B cell (primary cell): ENCODE measurements around the gene DCDC2C. TPM values are rescaled to one million over a fixed set of nuclear protein-coding genes. Genes with fewer than 3 reads are reported as not detected.

Experiments
- ATAC-seq: fragments of 200-7000 bp; cut with Tn5 transposase; one replicate; pipeline ENCODE4 v1.10.0; 2021; ENCODE audit warnings: low read depth, mild to moderate bottlenecking, moderate number of reproducible peaks, moderate library complexity
- CTCF ChIA-PET: fragments of 350-600 bp; sonication (Branson Sonifier 250); formaldehyde crosslinking; loops from one replicate; lab custom pipeline; 2021; ENCODE audit warnings: antibody characterized with exemption, inconsistent platforms; lab: Charles Lee
- POLR2A ChIA-PET: fragments of 350-600 bp; sonication (Branson Sonifier 250); formaldehyde crosslinking; loops from one replicate; lab custom pipeline; 2021; ENCODE audit warnings: antibody characterized with exemption; lab: Charles Lee
- DNase-seq: peaks from one replicate; pipeline ENCODE4 v3.0.0; 2013
- H2AFZ ChIP-seq: 2 replicates; pipeline ENCODE4 v1.6.1; 2012; ENCODE audit warnings: mild to moderate bottlenecking, low read depth, low read length; ENCODE audit not compliant: insufficient read depth, poor library complexity, severe bottlenecking
- H3K27ac ChIP-seq, 2 donors: 1 replicate in 1 of 2; 2 replicates in 1 of 2; pipeline ENCODE4 v1.5.1; 2012 to 2013; ENCODE audit warnings: low read length in 2 of 2, mild to moderate bottlenecking in 2 of 2, moderate library complexity in 1 of 2
- H3K27me3 ChIP-seq, 4 experiments: fragments of 200-600 bp in 1 of 4; sonication (generic) in 1 of 4; replicated peaks in 1 of 4; 1 replicate in 2 of 4; 2 replicates in 2 of 4; pipeline versions ENCODE4 v1.6.1 to v1.7.0; 2013 to 2016; ENCODE audit warnings: low read length in 3 of 4, mild to moderate bottlenecking in 2 of 4, mixed read lengths in 1 of 4, moderate library complexity in 1 of 4; ENCODE audit not compliant: insufficient read depth in 4 of 4, control insufficient read depth in 3 of 4; ENCODE audit errors: control extremely low read depth in 1 of 4
- H3K36me3 ChIP-seq, 2 experiments: replicated peaks in 1 of 2; 1 replicate in 1 of 2; 2 replicates in 1 of 2; pipeline versions ENCODE4 v1.6.1 to v1.7.1; 2013; ENCODE audit warnings: low read length in 1 of 2; ENCODE audit not compliant: insufficient read depth in 2 of 2, control insufficient read depth in 1 of 2; ENCODE audit errors: control extremely low read depth in 1 of 2, extremely low read depth in 1 of 2
- H3K4me1 ChIP-seq, 2 donors: fragments of 200-600 bp in 1 of 2; sonication (generic) in 1 of 2; 1 replicate in 1 of 2; 2 replicates in 1 of 2; pipeline versions ENCODE4 v1.5.1 to v1.6.1; 2013 to 2017; ENCODE audit warnings: low read length in 2 of 2; ENCODE audit not compliant: control insufficient read depth in 2 of 2, insufficient read depth in 2 of 2
- H3K4me2 ChIP-seq: replicated peaks from 2 replicates; pipeline ENCODE3; 2012; ENCODE audit warnings: mild to moderate bottlenecking, low read depth, low read length; ENCODE audit not compliant: poor library complexity, severe bottlenecking
- H3K4me3 ChIP-seq, 5 experiments: fragments of 200-600 bp in 1 of 5; sonication (generic) in 1 of 5; 1 replicate in 3 of 5; 2 replicates in 2 of 5; pipeline versions ENCODE4 v1.5.1 to v1.7.0; 2011 to 2016; ENCODE audit warnings: low read length in 4 of 5, mild to moderate bottlenecking in 4 of 5, low read depth in 2 of 5, control low read depth in 1 of 5, moderate library complexity in 1 of 5; ENCODE audit not compliant: insufficient read depth in 1 of 5; ENCODE audit errors: control extremely low read depth in 1 of 5, extremely low read depth in 1 of 5
- H3K79me2 ChIP-seq: fragments of 200-600 bp; sonication (generic); one replicate; pipeline ENCODE4 v1.6.0; 2016; ENCODE audit warnings: low read length; ENCODE audit not compliant: control insufficient read depth, insufficient read depth
- H3K9ac ChIP-seq: fragments of 200-600 bp; sonication (generic); 2 replicates; pipeline ENCODE4 v1.6.1; 2017; ENCODE audit warnings: mild to moderate bottlenecking, low read length, moderate library complexity
- H3K9me3 ChIP-seq, 3 donors: one replicate each; pipeline versions ENCODE4 v1.6.1 to v1.7.1; 2013; ENCODE audit warnings: low read length in 2 of 3; ENCODE audit not compliant: control insufficient read depth in 2 of 3, insufficient read depth in 1 of 3; ENCODE audit errors: control extremely low read depth in 1 of 3
- H4K20me1 ChIP-seq: 2 replicates; pipeline ENCODE4 v1.6.0; 2012; ENCODE audit warnings: mild to moderate bottlenecking, low read length; ENCODE audit not compliant: insufficient read depth, control insufficient read depth, poor library complexity, severe bottlenecking
- H3K27ac Mint-ChIP-seq: one replicate; pipeline ENCODE4 v1.8.0; 2021; ENCODE audit warnings: mixed read lengths
- H3K27me3 Mint-ChIP-seq: one replicate; pipeline ENCODE4 v1.8.0; 2021; ENCODE audit warnings: mixed read lengths
- H3K4me1 Mint-ChIP-seq: one replicate; pipeline ENCODE4 v1.8.0; 2021; ENCODE audit warnings: mixed read lengths
- H3K4me3 Mint-ChIP-seq: one replicate; pipeline ENCODE4 v1.8.0; 2021; ENCODE audit warnings: mixed read lengths
- H3K9me3 Mint-ChIP-seq: one replicate; pipeline ENCODE4 v1.8.0; 2022; ENCODE audit warnings: mixed read lengths; ENCODE audit not compliant: insufficient read depth
- EZH2 ChIP-seq: IDR thresholded peaks from 2 replicates; pipeline ENCODE4 v1.6.1; 2012; ENCODE audit warnings: borderline replicate concordance, low read depth, mild to moderate bottlenecking, moderate library complexity, low read length; ENCODE audit not compliant: insufficient read depth, poor library complexity, severe bottlenecking
- WGBS: methylation state at CpG from one replicate; pipeline ENCODE4 v1.1.5; 2013; ENCODE audit warnings: missing lambda C conversion rate; ENCODE audit not compliant: insufficient coverage; 5-methylcytosine and 5-hydroxymethylcytosine counted together
- intact Hi-C: fragments of 100-400 bp; cut with micrococcal nuclease; formaldehyde crosslinking; loops from one replicate; pipeline ENCODE4 v1.10.0; 2022
- polyA plus RNA-seq: library from polyadenylated mRNA; depleted of rRNA; stranded (reverse); fragments of >200 nt; gene quantifications from 2 replicates; pipeline ENCODE4 v1.2.3, GENCODE V29; 2012
- total RNA-seq, 2 donors: library from RNA; stranded (reverse); fragments of 120-200 nt in 1 of 2; gene quantifications; 1 replicate in 1 of 2; 2 replicates in 1 of 2; pipeline versions ENCODE4 v1.2.3 to v1.2.4, GENCODE V29; 2013 to 2022
- TF ChIP-seq, protein P1 (sequence below): fragments of 200-600 bp; IDR thresholded peaks from one replicate; pipeline ENCODE4 v1.8.0; 2022; ENCODE audit warnings: antibody characterized with exemption, mild to moderate bottlenecking

Gene DCDC2C
- total and polyA plus RNA-seq, 2 donors (not counting 1 experiment from before 2014, with no cell fraction given) = not detected

GRCh38 chr2:3830796-3831195 lies 127.4 kb downstream of the DCDC2C start:
- intact Hi-C loops = no loop called here
- no peak overlapping the region for H3K9ac ChIP-seq
- Mint-ChIP-seq H3K27me3 (peaks cover 5% of the 10 kb centered on the region), H3K4me3 (no peak overlapping the region), H3K4me1 (no peaks in the 10 kb centered on the region), H3K9me3 (no peaks in the 10 kb centered on the region), H3K27ac (no peak overlapping the region)
- no peak overlapping the region for H3K27ac ChIP-seq
- CTCF ChIA-PET = no interaction called here
- H3K79me2 ChIP-seq = no peaks in the 10 kb centered on the region
- H3K4me2 ChIP-seq = no peak overlapping the region
- no peaks in the 10 kb centered on the region for H4K20me1 ChIP-seq
- DNase-seq = no peak
- H3K27me3 ChIP-seq = no peaks in the 10 kb centered on the region
- H3K9me3 ChIP-seq = no peaks in the 10 kb centered on the region
- H3K36me3 ChIP-seq = no peaks in the 10 kb centered on the region
- 91% methylated on average over 4 of the region's 6 CpGs for WGBS
- no peak for ATAC-seq
- H3K4me1 ChIP-seq = no peaks in the 10 kb centered on the region
- TF ChIP-seq, protein P1, sequence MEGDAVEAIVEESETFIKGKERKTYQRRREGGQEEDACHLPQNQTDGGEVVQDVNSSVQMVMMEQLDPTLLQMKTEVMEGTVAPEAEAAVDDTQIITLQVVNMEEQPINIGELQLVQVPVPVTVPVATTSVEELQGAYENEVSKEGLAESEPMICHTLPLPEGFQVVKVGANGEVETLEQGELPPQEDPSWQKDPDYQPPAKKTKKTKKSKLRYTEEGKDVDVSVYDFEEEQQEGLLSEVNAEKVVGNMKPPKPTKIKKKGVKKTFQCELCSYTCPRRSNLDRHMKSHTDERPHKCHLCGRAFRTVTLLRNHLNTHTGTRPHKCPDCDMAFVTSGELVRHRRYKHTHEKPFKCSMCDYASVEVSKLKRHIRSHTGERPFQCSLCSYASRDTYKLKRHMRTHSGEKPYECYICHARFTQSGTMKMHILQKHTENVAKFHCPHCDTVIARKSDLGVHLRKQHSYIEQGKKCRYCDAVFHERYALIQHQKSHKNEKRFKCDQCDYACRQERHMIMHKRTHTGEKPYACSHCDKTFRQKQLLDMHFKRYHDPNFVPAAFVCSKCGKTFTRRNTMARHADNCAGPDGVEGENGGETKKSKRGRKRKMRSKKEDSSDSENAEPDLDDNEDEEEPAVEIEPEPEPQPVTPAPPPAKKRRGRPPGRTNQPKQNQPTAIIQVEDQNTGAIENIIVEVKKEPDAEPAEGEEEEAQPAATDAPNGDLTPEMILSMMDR = no peak
- POLR2A ChIA-PET = no interaction called here
- no peak overlapping the region for H2AFZ ChIP-seq
- no peak overlapping the region for H3K4me3 ChIP-seq

GRCh38 chr2:3837086-3837485 lies 133.7 kb downstream of the DCDC2C start:
- Histone ChIP-seq H3K79me2 (no peaks in the 10 kb centered on the region), H3K4me2 (no peak overlapping the region), H2AFZ (no peak overlapping the region), H3K36me3 (no peaks in the 10 kb centered on the region), H3K9ac (no peak overlapping the region), H4K20me1 (no peaks in the 10 kb centered on the region), H3K27ac (no peak overlapping the region), H3K9me3 (peaks cover 0 to 10% (median 0%) of the 10 kb centered on the region in 3 donors), H3K4me3 (no peak overlapping the region), H3K27me3 (no peaks in the 10 kb centered on the region), H3K4me1 (no peaks in the 10 kb centered on the region)
- ATAC-seq = no peak
- TF ChIP-seq EZH2 = no peak
- TF ChIP-seq, protein P1 = no peak
- 79% methylated on average over 7 of the region's 7 CpGs for WGBS
- ChIA-PET POLR2A (no interaction called here), CTCF (no interaction called here)
- no peaks in the 10 kb centered on the region for H3K4me1 Mint-ChIP-seq
- H3K9me3 Mint-ChIP-seq = no peaks in the 10 kb centered on the region
- DNase-seq = no peak
- H3K4me3 Mint-ChIP-seq = no peak overlapping the region
- no peak overlapping the region for H3K27ac Mint-ChIP-seq
- H3K27me3 Mint-ChIP-seq = peaks cover 5% of the 10 kb centered on the region
- intact Hi-C loops = no loop called here
